ENCODE data around the gene ASAP2.

The ASAP2 gene

DNA sequence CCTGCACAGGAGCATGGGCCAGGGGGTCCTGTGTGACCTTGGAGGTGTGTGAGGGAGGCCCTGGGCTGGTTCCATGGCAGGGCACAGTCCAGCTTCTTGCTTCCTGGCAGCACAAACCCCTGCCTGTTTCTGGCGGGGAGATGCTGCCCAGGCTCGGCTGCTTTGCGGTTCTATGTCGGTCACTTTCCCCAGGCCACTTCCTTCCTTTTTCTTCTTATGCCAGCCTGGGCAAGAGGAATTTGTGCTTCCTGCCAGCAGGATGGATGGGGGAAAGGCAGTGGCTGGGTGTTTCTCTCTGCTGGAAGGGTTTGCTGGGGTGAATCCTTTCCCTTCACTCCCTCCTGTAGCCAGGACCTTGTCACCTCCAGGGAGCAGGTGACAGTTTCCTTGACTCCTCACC is 24.3 kb downstream of the ASAP2 start:
- no peak for DNase-seq (ENCODE audit: low read depth in 2 of 2)

- DNase-seq (ENCODE audit: low read depth in 2 of 2) = no peak
Observed at GRCh38 chr2:9231291-9232165, 24.9 kb downstream of the ASAP2 start.

GRCh38 chr2:9232166-9232479 is 25.5 kb downstream of the ASAP2 start:
- DNase-seq (ENCODE audit: low read depth in 2 of 2) = no peak

GRCh38 chr2:9232886-9233285 is 26.3 kb downstream of the ASAP2 start:
- no peak for DNase-seq (ENCODE audit: low read depth in 2 of 2)

- no peak for DNase-seq (ENCODE audit: low read depth in 2 of 2)
Observed at GRCh38 chr2:9234680-9235146, 28.1 kb downstream of the ASAP2 start.

DNA sequence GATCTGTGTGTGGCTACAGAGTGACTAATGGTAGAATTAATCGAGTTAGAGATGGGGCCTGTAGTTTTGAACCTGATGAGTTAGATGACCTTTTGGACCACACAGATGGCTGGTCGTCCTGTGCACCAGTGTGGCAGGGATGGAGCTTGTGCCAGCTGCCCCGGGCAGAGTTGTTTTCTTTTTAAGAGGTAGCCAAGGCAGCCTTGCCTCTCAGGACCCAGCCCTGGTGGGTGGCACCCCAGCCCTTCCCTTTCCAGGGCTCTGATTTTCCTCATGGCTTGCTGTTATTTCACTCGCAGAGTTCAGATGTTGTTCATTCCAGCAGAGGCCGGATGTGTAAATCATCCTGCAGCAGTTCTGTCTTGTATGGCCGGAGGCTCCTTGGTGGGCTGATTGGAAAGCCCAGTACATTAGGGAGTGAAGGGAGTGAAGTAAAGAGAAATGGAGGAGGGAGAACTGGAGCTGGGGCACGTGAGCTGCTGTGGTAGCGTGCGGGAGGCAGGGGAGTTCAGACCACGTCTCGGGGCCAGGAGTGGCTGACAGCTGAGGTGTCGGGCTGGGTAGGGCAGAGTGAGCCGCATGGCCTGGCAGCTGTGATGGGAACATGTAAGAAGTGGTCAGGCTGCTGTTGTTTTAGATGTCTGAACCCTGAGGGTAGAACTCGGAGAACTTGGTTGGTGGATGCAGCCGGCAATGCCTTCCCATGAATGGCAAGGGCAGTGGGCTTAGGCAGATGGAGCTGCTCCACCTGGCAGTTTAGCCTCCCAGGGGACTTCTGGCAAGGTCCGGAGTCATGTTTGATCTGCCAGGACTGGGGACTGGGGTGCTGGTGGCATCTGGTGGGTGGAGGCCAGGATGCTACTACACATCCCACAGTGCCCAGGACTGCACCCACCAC is 28.8 kb downstream of the ASAP2 start:
- DNase-seq (ENCODE audit: low read depth in 2 of 2) = no peak

DNA sequence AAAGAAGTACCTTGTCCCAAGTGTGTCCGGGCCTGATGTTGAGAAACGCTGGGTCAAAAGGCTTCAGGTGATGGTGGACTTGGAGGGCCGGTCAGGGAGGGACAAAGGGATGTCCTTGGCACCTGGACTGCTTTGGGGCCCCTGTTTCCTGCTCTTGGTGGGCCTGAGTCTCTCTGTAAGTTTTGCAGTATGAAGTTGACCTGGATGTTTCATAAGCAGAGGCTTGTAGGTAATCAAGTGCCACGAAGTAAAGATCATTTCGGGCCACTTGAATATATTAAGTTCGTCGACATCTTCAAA is 29.4 kb downstream of the ASAP2 start:
- DNase-seq (ENCODE audit: low read depth in 2 of 2) = no peak

DNA sequence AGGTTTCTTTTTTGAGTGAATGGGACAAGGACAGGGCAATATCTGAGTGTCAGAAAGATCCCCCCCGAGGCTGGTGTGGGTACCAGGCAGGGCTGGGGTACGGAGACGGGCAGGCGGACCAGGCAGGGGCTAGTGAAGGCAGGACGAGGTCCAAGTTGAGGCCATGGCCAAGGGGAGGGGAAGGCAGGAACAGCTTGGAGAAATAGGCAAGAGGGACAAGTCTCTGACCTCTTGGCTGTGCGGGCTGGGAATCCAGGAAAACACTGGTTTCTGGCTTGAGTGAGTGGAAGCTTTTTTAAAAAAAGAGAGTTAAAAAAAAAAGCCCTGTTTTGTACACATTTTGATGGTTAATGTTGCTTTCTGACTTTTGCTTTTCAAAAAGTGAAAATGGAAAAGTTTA is 30.3 kb downstream of the ASAP2 start:
- DNase-seq (ENCODE audit: low read depth in 2 of 2) = no peak

DNA sequence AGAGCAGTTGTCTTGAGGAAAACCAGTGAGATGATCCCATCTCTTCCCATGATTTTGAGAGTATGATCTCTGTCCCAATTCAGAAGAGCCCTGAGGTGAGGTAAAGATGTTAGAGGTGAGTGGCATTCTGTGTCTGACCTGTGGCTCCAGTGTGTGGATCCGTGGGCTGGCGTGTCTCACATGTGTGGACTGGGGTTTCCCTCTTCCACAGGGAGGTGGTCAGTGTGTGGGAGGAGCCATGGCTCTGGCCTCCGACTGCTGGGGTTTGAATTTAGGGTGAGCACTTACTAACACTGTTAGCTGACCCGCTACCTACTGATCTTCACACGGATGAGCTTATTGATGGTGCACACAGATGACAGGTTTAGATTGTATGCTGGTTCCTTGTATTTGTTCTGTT is 31.2 kb downstream of the ASAP2 start:
- no peak for DNase-seq (ENCODE audit: low read depth in 2 of 2)

DNA sequence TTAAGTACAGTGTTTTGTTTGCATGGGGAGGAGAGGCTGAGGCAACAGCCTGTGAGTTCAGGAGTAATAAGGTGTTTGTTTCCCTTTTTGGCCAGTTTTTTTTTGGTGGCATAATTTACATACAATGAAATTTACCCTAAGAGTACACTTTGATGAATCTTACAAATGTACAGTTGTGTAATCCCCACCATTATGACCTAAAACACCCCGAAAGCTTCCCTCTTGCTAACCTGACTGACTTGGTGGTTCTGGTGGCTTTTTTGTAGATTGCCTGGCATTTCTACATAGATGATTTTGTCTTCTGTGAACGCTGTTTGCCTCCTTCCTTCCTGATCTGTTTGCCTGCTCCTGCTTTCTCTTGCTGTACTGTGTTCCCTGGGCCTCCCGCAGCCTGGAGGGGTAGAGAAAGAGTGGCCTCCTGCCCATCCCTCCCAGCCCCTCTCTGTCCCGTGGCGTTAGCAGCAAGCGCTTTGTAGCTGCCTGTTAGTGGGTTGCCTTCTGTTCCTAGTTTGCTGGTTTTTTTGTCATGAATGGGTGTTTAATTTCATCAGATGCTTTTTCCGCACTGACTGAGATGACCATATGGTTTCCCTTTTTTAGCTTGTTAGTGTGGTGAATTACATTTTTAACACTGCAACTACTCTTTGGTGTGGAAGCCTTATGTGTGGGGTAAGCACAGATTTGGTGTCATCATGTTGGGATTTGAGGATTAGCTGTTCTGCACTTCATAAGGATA is 32.1 kb downstream of the ASAP2 start:
- DNase-seq (ENCODE audit: low read depth in 2 of 2) = no peak

DNA sequence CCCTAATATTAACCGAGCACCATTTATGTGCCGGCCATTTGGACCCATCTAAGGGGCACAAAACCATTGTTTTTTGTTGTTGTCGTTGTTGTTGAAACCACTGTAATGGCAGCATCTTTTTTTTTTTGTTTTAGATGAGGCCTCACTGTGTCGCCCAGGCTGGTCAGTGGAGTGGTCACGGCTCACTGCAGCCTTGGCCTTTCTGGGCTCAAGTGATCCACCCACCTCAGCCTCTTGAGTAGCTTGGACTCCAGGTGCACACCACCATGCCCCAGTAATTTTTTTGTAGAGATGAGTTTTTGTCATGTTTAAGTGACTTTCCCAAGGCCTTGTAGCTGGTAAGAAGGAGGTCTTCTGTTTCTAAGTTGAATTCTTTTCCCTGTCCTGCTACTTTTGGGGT is 33.0 kb downstream of the ASAP2 start:
- DNase-seq (ENCODE audit: low read depth in 2 of 2) = no peak

DNA sequence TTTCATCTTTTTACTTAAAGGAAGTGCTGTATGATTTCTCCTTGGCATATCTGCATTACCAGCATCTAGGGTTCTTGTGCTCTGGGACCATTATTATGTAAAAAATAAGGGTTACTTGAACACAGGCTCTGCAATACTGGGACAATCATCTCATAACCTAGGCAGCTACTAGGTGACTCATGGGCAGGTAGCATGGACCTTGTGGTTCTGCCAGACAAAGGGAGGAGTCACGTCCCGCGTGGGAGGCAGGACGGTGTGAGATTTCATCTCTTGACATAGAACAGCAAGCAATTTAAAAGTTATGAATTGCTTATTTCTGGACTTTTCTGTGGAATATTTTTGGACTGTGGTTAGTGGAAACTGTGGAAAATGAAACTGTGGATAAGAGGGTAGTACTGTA is 34.1 kb downstream of the ASAP2 start:
- DNase-seq (ENCODE audit: low read depth in 2 of 2) = no peak

DNA sequence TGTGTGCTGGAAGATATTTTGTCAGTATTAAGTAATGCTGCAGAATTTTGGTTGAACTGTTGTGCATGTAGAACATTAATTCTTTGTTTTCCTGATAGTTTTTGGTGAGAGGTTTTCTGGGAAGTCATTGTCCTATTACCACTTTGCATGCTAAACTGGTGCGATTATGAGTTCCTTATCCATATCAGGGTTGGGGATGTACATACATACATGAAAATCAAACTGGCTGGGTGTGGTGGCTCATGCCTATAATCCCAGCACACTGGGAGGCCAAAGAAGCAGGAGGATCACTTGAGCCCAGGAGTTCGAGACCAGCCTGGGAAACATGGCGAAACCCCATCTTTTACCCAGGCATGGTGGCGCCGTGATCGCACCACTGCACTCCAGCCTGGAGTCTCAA is 34.6 kb downstream of the ASAP2 start:
- no peak for DNase-seq (ENCODE audit: low read depth in 2 of 2)

- DNase-seq (ENCODE audit: low read depth in 2 of 2) = no peak
Observed at GRCh38 chr2:9243357-9243756, 36.7 kb downstream of the ASAP2 start.

DNA sequence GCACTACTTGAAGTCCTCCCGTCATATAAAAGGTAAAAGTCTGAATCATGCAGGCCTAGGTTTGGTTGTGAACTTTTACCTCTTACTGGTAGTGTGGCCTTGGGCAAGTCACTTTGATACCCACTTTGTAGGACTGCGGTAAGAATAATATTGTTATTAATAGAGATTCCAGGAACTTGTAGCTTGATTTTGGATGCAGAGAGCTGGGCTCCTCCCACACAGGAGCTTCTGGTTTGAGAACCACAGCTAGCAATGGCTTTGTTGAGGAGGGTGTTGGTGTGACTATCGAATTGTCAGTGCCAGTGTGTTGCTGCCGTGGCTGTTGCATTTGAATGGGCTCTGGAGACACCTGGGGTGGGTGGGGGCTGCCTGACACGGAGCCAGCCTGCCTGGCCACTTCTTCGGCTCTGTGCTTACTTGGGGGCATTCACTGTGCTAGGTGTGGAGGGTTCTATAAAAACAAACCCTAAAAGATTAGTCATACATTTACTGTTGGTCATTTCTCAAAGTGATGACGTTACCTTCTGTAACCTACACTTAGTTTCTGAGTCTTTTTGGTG is 38.5 kb downstream of the ASAP2 start:
- DNase-seq (ENCODE audit: low read depth in 2 of 2) = no peak

DNA sequence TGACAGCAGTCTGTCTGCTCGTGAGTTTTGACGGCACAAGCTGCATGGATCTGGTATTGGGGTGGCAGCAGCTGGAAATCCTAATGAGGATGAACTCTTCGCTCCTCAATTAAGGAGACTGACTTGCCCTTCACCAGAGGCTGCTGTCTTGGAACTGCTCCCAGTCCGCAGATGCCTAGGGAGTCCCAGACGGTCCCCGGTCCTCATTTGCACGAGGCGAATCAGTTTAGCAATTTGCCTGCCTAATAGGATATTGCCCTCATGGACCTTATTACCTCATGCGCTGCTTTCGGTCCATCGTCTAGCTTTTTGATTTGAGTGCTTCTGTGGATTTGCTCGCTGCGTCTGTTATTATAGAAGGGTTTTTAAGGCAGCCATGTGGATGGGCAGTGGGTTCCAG is 40.6 kb downstream of the ASAP2 start:
- no peak for DNase-seq (ENCODE audit: low read depth in 2 of 2)

DNA sequence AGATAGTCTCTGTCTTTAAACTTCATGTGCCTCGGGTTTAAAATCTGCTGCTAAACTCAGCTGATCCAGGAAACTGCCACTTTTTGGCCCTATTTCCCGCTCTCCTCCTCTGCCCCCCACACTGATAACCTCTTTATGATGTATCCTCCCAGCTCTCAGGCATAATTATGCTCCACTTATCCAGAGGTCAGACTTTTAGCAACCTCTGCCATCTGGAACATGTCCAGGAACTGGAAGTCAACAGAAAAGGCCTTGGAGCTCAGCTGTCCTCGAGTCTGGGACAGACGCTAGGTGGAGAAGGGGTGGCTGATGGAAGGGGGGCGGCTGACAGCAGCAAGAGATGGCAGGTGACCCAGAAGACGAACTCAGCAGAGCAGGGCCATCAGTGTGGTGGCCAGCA is 41.2 kb downstream of the ASAP2 start:
- DNase-seq (ENCODE audit: low read depth in 2 of 2) = no peak

DNA sequence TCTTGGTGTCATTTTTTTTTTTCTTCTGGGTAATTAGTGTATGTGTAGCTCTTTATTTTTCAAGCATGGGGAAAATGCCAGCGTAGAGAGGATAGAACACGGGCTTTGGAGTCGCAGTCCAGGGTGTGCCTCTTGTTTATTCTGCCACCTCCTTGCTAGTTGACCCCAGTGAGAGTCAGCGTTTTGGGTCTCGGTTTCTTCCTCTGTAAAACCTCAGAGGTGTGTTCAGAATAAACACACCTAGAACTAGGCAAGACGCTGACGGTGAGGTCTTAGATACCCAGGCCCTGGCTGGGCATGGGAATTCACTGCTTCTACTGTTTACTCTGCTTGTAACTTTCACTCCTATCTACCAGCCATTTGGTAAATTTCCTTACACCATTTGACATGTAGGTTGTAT is 41.8 kb downstream of the ASAP2 start:
- DNase-seq (ENCODE audit: low read depth in 2 of 2) = no peak

DNA sequence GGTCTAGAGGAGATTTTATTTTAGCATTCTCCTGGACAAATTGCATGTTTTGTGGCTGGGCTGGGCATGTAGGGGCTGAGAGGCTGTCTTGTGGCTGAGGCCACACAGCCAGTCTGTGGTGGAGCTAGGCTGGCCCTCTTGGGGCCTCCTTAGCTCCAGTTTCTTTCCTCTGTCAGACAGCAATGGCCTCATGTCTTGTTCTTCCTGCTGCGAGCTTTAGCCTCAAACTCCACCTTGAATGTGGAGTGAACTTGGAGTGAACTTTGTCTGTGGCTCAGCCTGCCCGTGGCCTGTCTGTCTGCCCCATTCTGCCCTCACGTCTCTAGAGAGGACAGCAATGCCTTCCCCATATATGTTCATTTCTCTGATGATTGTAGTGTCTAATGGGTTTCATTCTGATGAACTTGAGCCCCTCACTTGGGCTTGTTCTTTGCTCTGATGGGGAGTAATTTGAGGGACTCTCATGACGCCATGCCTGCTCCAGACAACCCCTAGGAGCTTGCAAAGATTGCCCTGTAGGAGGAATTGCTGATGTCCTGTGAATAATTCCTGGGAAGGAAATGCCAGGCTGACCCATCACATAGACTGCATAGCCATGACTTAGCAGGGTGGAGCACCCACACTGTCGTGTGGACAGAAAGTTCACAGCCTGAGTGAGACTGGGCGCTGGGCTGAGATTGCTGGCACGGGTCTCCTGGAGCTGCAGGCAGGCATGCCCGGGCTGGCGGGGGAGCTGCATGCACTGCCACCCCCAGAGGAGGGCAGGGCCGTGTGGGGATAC is 42.6 kb downstream of the ASAP2 start:
- DNase-seq (ENCODE audit: low read depth in 2 of 2) = no peak

DNA sequence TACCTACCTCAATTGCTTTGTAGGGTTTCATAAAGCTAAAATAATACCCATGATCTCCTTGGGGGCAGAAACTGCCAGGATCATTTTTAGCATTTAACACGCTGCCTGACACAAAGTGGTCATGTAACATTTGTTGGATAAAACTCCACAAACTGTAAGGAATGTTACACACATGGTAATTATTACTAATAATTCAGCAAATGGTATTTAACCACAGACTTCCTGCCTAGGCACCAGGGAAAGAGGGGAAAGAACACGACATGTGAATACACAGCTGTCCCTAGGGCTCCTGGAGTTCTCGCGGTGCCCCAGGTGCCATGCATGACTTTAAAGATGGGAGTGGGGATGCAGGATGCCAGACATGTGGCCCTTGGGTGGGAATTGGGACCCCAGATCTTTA is 43.5 kb downstream of the ASAP2 start:
- no peak for DNase-seq (ENCODE audit: low read depth in 2 of 2)

GRCh38 chr2:9250498-9251153 is 44.0 kb downstream of the ASAP2 start:
- no peak for DNase-seq (ENCODE audit: low read depth in 2 of 2)
